ENCODE measurements around the gene CCSER1. TPM values are rescaled to one million over a fixed set of nuclear protein-coding genes. Genes with fewer than 3 reads are reported as not detected.

Gene CCSER1
- total RNA-seq, 4 donors from 2014 or later = 4.0 to 6.0 (median 4.8) TPM

GRCh38 chr4:90103991-90104390 lies 23.2 kb upstream of the CCSER1 start:
- TF ChIP-seq POLR2A (IDR thresholded peaks at IDR 0.05) = no peak
- no peak for TF ChIP-seq CTCF (IDR thresholded peaks at IDR 0.05)
- no peak for TF ChIP-seq EP300 (IDR thresholded peaks at IDR 0.05)
- no peak for DNase-seq (ENCODE audit: low spot score in 2 of 2)
- H3K9me3 ChIP-seq = no peaks in the 10 kb centered on the region
- H3K27me3 ChIP-seq = no peaks in the 10 kb centered on the region
- no peak overlapping the region for H3K4me3 ChIP-seq
- H3K36me3 ChIP-seq = no peaks in the 10 kb centered on the region
- H3K4me1 ChIP-seq = no peaks in the 10 kb centered on the region
- WGBS, 2 donors = 81 to 86% methylated on average over 3 of the region's 3 CpGs
- H3K27ac ChIP-seq = no peak overlapping the region

GRCh38 chr4:90105274-90105673 lies 21.9 kb upstream of the CCSER1 start:
- Histone ChIP-seq H3K9me3 (no peaks in the 10 kb centered on the region), H3K4me1 (no peaks in the 10 kb centered on the region), H3K27me3 (no peaks in the 10 kb centered on the region), H3K36me3 (no peaks in the 10 kb centered on the region), H3K27ac (no peak overlapping the region), H3K4me3 (no peak overlapping the region)
- TF ChIP-seq POLR2A (IDR thresholded peaks at IDR 0.05) = no peak
- TF ChIP-seq CTCF (IDR thresholded peaks at IDR 0.05) = no peak
- no peak for TF ChIP-seq EP300 (IDR thresholded peaks at IDR 0.05)
- WGBS, 2 donors = 47 to 57% methylated on average over 2 of the region's 2 CpGs
- DNase-seq (ENCODE audit: low spot score in 2 of 2) = no peak

- TF ChIP-seq POLR2A (IDR thresholded peaks at IDR 0.05) (no peak), CTCF (IDR thresholded peaks at IDR 0.05) (no peak), EP300 (IDR thresholded peaks at IDR 0.05) (no peak)
- no peaks in the 10 kb centered on the region for H3K9me3 ChIP-seq
- H3K27ac ChIP-seq = no peak overlapping the region
- no peaks in the 10 kb centered on the region for H3K27me3 ChIP-seq
- WGBS, 2 donors = 98 to 99% methylated on average over 2 of the region's 2 CpGs
- no peaks in the 10 kb centered on the region for H3K36me3 ChIP-seq
- H3K4me1 ChIP-seq = no peaks in the 10 kb centered on the region
- no peak overlapping the region for H3K4me3 ChIP-seq
- DNase-seq (ENCODE audit: low spot score in 2 of 2) = no peak
Observed at GRCh38 chr4:90112715-90113114, 14.5 kb upstream of the CCSER1 start.

- DNase-seq (ENCODE audit: low spot score in 2 of 2) = no peak
- Histone ChIP-seq H3K4me3 (no peak overlapping the region), H3K27ac (no peak overlapping the region), H3K27me3 (no peaks in the 10 kb centered on the region), H3K36me3 (no peaks in the 10 kb centered on the region), H3K4me1 (no peaks in the 10 kb centered on the region), H3K9me3 (no peaks in the 10 kb centered on the region)
- TF ChIP-seq CTCF (IDR thresholded peaks at IDR 0.05) (no peak), POLR2A (IDR thresholded peaks at IDR 0.05) (no peak), EP300 (IDR thresholded peaks at IDR 0.05) (no peak)
- WGBS, 2 donors = 71 to 94% methylated on average over 2 of the region's 2 CpGs
Observed at GRCh38 chr4:90113881-90114457, 13.2 kb upstream of the CCSER1 start.

GRCh38 chr4:90118527-90119195 lies 8.5 kb upstream of the CCSER1 start:
- no peak overlapping the region for H3K4me3 ChIP-seq
- H3K27ac ChIP-seq = no peak overlapping the region
- H3K4me1 ChIP-seq = no peaks in the 10 kb centered on the region
- no peaks in the 10 kb centered on the region for H3K36me3 ChIP-seq
- WGBS, 2 donors = 62 to 65% methylated on average over 4 of the region's 4 CpGs
- no peaks in the 10 kb centered on the region for H3K27me3 ChIP-seq
- TF ChIP-seq CTCF (IDR thresholded peaks at IDR 0.05) = no peak
- no peak for TF ChIP-seq POLR2A (IDR thresholded peaks at IDR 0.05)
- TF ChIP-seq EP300 (IDR thresholded peaks at IDR 0.05) = no peak
- no peak for DNase-seq (ENCODE audit: low spot score in 2 of 2)
- H3K9me3 ChIP-seq = no peaks in the 10 kb centered on the region
